Left kidney (tissue), 2 donors: ENCODE data around the gene ARL13A. TPM values are rescaled to one million over a fixed set of nuclear protein-coding genes. Genes with fewer than 3 reads are reported as not detected.
"Not testable (repeated sequence)": the region's sequence is repeated elsewhere in the genome, so short reads cannot be mapped to it uniquely, and the experiment has no call there.

Source experiments
- DNase-seq: peaks from one replicate; pipeline ENCODE4 v3.0.0-alpha.2; 2013
- polyA plus RNA-seq: library from polyadenylated mRNA; unstranded; fragments of 120-200 nt; gene quantifications from one replicate; pipeline ENCODE4 v1.2.1, GENCODE V29; 2013; ENCODE audit not compliant: insufficient read length

The ARL13A gene
- polyA plus RNA-seq, 1 donor, result 0.58 TPM

GRCh38 chrX:100990139-100990538 is 20.6 kb downstream of the ARL13A start:
- DNase-seq, result no peak

- no peak for DNase-seq
These were observed 25.1 kb downstream of the ARL13A start for GRCh38 chrX:100994352-100995281.

- no peak for DNase-seq
These were observed 26.0 kb downstream of the ARL13A start for GRCh38 chrX:100995469-100995868.

GRCh38 chrX:100999451-100999850 is 29.9 kb downstream of the ARL13A start:
- DNase-seq, result no peak

GRCh38 chrX:101009090-101009489 is 39.6 kb downstream of the ARL13A start:
- DNase-seq, result no peak

GRCh38 chrX:101012031-101012430 is 42.5 kb downstream of the ARL13A start:
- not testable (repeated sequence) for DNase-seq

GRCh38 chrX:101022020-101022419 is 52.5 kb downstream of the ARL13A start:
- DNase-seq, result no peak

GRCh38 chrX:101025126-101025525 is 55.6 kb downstream of the ARL13A start:
- DNase-seq, result no peak

GRCh38 chrX:101028562-101028961 is 59.1 kb downstream of the ARL13A start:
- DNase-seq, result no peak

GRCh38 chrX:101029665-101030064 is 60.2 kb downstream of the ARL13A start:
- no peak for DNase-seq

GRCh38 chrX:101037231-101037630 is 67.7 kb downstream of the ARL13A start:
- DNase-seq, result no peak

GRCh38 chrX:101040197-101040596 is 70.7 kb downstream of the ARL13A start:
- DNase-seq, result no peak

Other genes with a start within 250 kb of the ARL13A start
- gene SYTL4, start 237.6 kb upstream of the ARL13A start, polyA plus RNA-seq, result 24.5 TPM
- 24.2 TPM for gene CSTF2, start 149.3 kb upstream of the ARL13A start, polyA plus RNA-seq
- 0.93 TPM for gene NOX1, start 95.3 kb upstream of the ARL13A start, polyA plus RNA-seq
- gene XKRX, start 40.8 kb upstream of the ARL13A start, polyA plus RNA-seq, result 0.25 TPM
- 14.6 TPM for gene TRMT2B, start 82.4 kb downstream of the ARL13A start, polyA plus RNA-seq
- gene TMEM35A, start 109.2 kb downstream of the ARL13A start, polyA plus RNA-seq, result 7.9 TPM
- 13.9 TPM for gene CENPI, start 128.5 kb downstream of the ARL13A start, polyA plus RNA-seq